Measurements from ENCODE around the gene RNF26. TPM values are rescaled to one million over a fixed set of nuclear protein-coding genes. Genes with fewer than 3 reads are reported as not detected.

Gene RNF26
- polyA plus RNA-seq (2012; rRNA removed) = 26.6 and 31.9 TPM in 2 replicates
- 14.5 and 21.8 TPM in 2 replicates for polyA plus RNA-seq (2012; cell fraction: cytosol; rRNA removed)
- polyA plus RNA-seq (2012; cell fraction: nucleus; rRNA removed) = 10.4 and 12.2 TPM in 2 replicates

DNA sequence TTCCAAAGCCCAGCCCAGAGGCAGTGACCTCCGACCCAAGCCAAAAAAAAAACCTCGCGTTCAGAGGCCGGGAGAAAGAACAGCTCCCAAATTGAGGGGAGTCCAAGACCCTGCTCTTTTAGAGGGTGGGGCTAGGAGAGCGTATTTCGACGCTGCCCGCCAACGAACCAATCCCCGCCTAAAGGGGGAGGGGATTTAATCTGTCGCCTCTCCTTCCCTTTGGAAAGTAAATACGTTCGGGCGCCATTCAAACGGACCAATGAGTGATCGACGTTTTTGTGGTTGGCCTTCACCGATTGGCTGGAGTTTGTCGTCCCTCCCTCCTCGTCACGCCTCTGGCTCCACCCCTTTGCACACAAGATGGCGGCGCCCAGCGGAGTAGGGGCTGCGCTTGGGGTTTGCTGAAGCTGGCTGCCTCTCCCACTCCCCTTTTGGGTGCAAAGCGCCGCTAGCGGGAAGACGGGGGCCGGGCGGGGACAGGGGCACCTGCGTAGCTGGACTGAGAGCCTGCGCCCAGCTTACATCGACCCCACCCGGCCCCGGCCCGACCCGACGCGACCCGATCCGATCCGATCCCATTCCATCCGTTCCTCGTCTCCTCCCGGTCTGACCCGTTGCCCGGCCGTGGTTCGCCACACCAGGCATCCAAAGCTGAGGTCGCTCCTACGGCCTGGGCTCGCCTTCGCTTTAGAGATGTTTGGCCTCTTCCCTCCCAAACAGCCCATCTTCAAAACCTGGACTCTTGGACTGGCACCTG, at the start of gene RNF26:
Gene RNF26, plus strand, starts transcription at position 354 of the 757 bp plus-strand sequence. CDS start 596 bp downstream, outside the sequence.
- peak within 1 kb of the TSS; percentile 76 for H2AFZ ChIP-seq (ENCODE audit: low read depth)
- no peaks in the 10 kb centered on the region for H3K9me3 ChIP-seq
- H3K4me1 ChIP-seq (ENCODE audit: control insufficient read depth in 1 of 2, insufficient read depth in 2 of 2, low read depth in 1 of 2, low read length in 1 of 2) = peaks cover 16 to 37% of the 10 kb centered on the region in 2 experiments; a peak in 3 of 4 replicates
- WGBS (ENCODE audit: low lambda C conversion rate) = 2% methylated on average over 35 of the region's 54 CpGs
- peaks cover 6% of the 10 kb centered on the region for H3F3A ChIP-seq (replicated peaks; ENCODE audit: insufficient read depth)
- H3K36me3 ChIP-seq (replicated peaks in 1 of 2; ENCODE audit: control insufficient read depth in 1 of 2, insufficient read depth in 2 of 2, low read length in 1 of 2) = peaks cover 0 to 12% of the 10 kb centered on the region in 2 experiments
- peak; percentile 97 for DNase-seq
- H3K27me3 ChIP-seq (ENCODE audit: insufficient read depth) = no peaks in the 10 kb centered on the region
- CTCF ChIA-PET = interaction anchor here (1.5 to 5.2 kb wide), 4 partner anchors 12 to 128 kb away, joined by 7 to 45 read pairs (median 9); partner anchors contain the start of gene CBL
- peak within 1 kb of the TSS; percentile 48 to 76 for H3K27ac ChIP-seq (ENCODE audit: low read depth in 2 of 2, low read length in 1 of 2)
- peak within 1 kb of the TSS; percentile 84 to 96 for H3K4me3 ChIP-seq (ENCODE audit: low read depth in 2 of 2, low read length in 1 of 2)
- H3K4me2 ChIP-seq = peak within 1 kb of the TSS; percentile 95
- H3K79me2 ChIP-seq (ENCODE audit: insufficient read depth) = peaks cover 31% of the 10 kb centered on the region
- peak within 1 kb of the TSS; percentile 73 for H3K9ac ChIP-seq
- POLR2A ChIA-PET = no interaction called here
- H4K20me1 ChIP-seq (ENCODE audit: insufficient read depth) = no peaks in the 10 kb centered on the region
- no peaks in the 10 kb centered on the region for H3K9me2 ChIP-seq
- TF ChIP-seq TCF12 (IDR thresholded peaks at IDR 0.05) (no peak), NFIC (IDR thresholded peaks at IDR 0.05; ENCODE audit: borderline replicate concordance) (no peak), RAD21 (IDR thresholded peaks at IDR 0.05; ENCODE audit: low read length) (no peak), SIN3A (IDR thresholded peaks at IDR 0.05; ENCODE audit: borderline replicate concordance, low read depth, low read length) (peak; percentile 15; the same call in 1 of the 2 replicates), CTCF (IDR thresholded peaks at IDR 0.05) (no peak), RXRA (IDR thresholded peaks at IDR 0.05; ENCODE audit: borderline replicate concordance, low read depth) (no peak), EZH2phosphoT487 (IDR thresholded peaks at IDR 0.05; ENCODE audit: borderline replicate concordance, low read depth) (no peak), POLR2AphosphoS5 (IDR thresholded peaks at IDR 0.05; ENCODE audit: low read depth, low read length) (peak; percentile 75; the same call in 1 of the 2 replicates), YY1 (IDR thresholded peaks at IDR 0.05; ENCODE audit: low read depth) (peak; percentile 98), TEAD4 (IDR thresholded peaks at IDR 0.05; ENCODE audit: borderline replicate concordance, insufficient read depth) (no peak), ELF1 (IDR thresholded peaks at IDR 0.05) (no peak), RCOR1 (IDR thresholded peaks at IDR 0.05; ENCODE audit: low read length) (no peak), RFX5 (IDR thresholded peaks at IDR 0.05; ENCODE audit: low read length) (peak; percentile 81), MXI1 (IDR thresholded peaks at IDR 0.05; ENCODE audit: low read depth, low read length) (peak; percentile 91), FOSL2 (IDR thresholded peaks at IDR 0.05; ENCODE audit: borderline replicate concordance, low read depth) (no peak), NRF1 (IDR thresholded peaks at IDR 0.05; ENCODE audit: low read depth, low read length) (no peak), FOXJ3 (CRISPR knock-in tag; IDR thresholded peaks at IDR 0.05) (no peak), CHD2 (IDR thresholded peaks at IDR 0.05; ENCODE audit: low read length, partially characterized antibody) (peak; percentile 83), MEF2A (IDR thresholded peaks at IDR 0.05; ENCODE audit: borderline replicate concordance, low read depth) (no peak), EP300 (IDR thresholded peaks at IDR 0.05; ENCODE audit: borderline replicate concordance in 1 of 2, low read depth in 1 of 2, low read length in 1 of 2) (no peak)
- TF ChIP-seq, protein P1, sequence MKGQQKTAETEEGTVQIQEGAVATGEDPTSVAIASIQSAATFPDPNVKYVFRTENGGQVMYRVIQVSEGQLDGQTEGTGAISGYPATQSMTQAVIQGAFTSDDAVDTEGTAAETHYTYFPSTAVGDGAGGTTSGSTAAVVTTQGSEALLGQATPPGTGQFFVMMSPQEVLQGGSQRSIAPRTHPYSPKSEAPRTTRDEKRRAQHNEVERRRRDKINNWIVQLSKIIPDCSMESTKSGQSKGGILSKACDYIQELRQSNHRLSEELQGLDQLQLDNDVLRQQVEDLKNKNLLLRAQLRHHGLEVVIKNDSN (IDR thresholded peaks at IDR 0.05; ENCODE audit: borderline replicate concordance, low read depth) = no peak
- TF ChIP-seq, protein P2, sequence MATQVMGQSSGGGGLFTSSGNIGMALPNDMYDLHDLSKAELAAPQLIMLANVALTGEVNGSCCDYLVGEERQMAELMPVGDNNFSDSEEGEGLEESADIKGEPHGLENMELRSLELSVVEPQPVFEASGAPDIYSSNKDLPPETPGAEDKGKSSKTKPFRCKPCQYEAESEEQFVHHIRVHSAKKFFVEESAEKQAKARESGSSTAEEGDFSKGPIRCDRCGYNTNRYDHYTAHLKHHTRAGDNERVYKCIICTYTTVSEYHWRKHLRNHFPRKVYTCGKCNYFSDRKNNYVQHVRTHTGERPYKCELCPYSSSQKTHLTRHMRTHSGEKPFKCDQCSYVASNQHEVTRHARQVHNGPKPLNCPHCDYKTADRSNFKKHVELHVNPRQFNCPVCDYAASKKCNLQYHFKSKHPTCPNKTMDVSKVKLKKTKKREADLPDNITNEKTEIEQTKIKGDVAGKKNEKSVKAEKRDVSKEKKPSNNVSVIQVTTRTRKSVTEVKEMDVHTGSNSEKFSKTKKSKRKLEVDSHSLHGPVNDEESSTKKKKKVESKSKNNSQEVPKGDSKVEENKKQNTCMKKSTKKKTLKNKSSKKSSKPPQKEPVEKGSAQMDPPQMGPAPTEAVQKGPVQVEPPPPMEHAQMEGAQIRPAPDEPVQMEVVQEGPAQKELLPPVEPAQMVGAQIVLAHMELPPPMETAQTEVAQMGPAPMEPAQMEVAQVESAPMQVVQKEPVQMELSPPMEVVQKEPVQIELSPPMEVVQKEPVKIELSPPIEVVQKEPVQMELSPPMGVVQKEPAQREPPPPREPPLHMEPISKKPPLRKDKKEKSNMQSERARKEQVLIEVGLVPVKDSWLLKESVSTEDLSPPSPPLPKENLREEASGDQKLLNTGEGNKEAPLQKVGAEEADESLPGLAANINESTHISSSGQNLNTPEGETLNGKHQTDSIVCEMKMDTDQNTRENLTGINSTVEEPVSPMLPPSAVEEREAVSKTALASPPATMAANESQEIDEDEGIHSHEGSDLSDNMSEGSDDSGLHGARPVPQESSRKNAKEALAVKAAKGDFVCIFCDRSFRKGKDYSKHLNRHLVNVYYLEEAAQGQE (IDR thresholded peaks at IDR 0.05; ENCODE audit: low read depth, low read length) = no peak
- TF ChIP-seq, protein P3, sequence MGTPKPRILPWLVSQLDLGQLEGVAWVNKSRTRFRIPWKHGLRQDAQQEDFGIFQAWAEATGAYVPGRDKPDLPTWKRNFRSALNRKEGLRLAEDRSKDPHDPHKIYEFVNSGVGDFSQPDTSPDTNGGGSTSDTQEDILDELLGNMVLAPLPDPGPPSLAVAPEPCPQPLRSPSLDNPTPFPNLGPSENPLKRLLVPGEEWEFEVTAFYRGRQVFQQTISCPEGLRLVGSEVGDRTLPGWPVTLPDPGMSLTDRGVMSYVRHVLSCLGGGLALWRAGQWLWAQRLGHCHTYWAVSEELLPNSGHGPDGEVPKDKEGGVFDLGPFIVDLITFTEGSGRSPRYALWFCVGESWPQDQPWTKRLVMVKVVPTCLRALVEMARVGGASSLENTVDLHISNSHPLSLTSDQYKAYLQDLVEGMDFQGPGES (IDR thresholded peaks at IDR 0.05; ENCODE audit: low read depth, low read length) = peak; percentile 69; the same call in 1 of the 2 replicates
